ENCODE measurements around the gene SLC49A3.

- no peak for TF ChIP-seq EZH2 (IDR thresholded peaks at IDR 0.05; ENCODE audit: borderline replicate concordance, low read length)
- no peak for TF ChIP-seq CTCF (conservative IDR thresholded peaks at IDR 0.05 in 1 of 2, IDR thresholded peaks at IDR 0.05 in 1 of 2; ENCODE audit: extremely low read depth in 1 of 2, insufficient read depth in 1 of 2, low read depth in 1 of 2, low read length in 2 of 2)
Measured at GRCh38 chr4:702618-703048, 13.7 kb upstream of the SLC49A3 start.

Data from mammary epithelial cell (primary cell).